Cardiac fibroblast (primary cell): ENCODE results near the gene ATG4A.

Source experiments
- DNase-seq, 2 donors: peaks; one replicate each; pipeline versions ENCODE4 v3.0.0 to v3.0.0-alpha.2; 2010; ENCODE audit warnings: low read depth in 2 of 2
- H3K4me3 ChIP-seq, 2 donors: replicated peaks in 1 of 2; 1 replicate in 1 of 2; 2 replicates in 1 of 2; pipeline ENCODE4 v1.5.1; 2011; ENCODE audit warnings: low read depth in 2 of 2, low read length in 2 of 2, mild to moderate bottlenecking in 2 of 2, moderate library complexity in 1 of 2
- TF ChIP-seq, protein P1 (sequence below): IDR thresholded peaks from one replicate; pipeline ENCODE4 v1.5.1; 2011; ENCODE audit warnings: low read depth, mild to moderate bottlenecking, low read length, inconsistent platforms

The ATG4A gene

DNA sequence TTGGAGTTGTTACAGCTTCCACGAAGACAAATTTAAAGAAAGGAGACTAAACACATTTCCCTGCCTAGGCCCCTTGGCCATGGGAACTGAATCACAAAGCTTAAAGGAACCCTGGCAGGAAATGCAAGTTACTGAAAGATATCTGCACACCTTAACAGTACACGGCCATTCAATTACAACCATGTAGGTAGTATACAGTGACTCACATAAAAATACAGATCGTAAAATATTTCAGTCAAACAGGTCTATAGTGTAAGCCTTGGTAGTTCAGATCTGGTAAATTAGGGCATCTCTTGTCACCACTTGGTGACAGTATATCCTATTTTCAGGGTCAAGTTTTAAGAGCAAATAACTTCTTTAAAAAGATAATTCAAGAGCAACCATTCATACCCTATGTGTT, 112.0 kb downstream of the ATG4A start:
- H3K4me3 ChIP-seq, result no peak overlapping the region
- TF ChIP-seq, protein P1, sequence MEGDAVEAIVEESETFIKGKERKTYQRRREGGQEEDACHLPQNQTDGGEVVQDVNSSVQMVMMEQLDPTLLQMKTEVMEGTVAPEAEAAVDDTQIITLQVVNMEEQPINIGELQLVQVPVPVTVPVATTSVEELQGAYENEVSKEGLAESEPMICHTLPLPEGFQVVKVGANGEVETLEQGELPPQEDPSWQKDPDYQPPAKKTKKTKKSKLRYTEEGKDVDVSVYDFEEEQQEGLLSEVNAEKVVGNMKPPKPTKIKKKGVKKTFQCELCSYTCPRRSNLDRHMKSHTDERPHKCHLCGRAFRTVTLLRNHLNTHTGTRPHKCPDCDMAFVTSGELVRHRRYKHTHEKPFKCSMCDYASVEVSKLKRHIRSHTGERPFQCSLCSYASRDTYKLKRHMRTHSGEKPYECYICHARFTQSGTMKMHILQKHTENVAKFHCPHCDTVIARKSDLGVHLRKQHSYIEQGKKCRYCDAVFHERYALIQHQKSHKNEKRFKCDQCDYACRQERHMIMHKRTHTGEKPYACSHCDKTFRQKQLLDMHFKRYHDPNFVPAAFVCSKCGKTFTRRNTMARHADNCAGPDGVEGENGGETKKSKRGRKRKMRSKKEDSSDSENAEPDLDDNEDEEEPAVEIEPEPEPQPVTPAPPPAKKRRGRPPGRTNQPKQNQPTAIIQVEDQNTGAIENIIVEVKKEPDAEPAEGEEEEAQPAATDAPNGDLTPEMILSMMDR, result no peak
- DNase-seq, result no peak
